HL-60/S4 treated with retinoic acid at 250 ng/mL for 4 days and 3 days (cell line): Measurements from ENCODE around the gene TEDC2.

ENCODE experiments used
- in situ Hi-C: fragments of 300-500 bp; cut with MboI; formaldehyde crosslinking; loops from 2 replicates; pipeline ENCODE4 v1.7.0; 2022; ENCODE audit warnings: low sequenced_read_pairs

Gene TEDC2

DNA sequence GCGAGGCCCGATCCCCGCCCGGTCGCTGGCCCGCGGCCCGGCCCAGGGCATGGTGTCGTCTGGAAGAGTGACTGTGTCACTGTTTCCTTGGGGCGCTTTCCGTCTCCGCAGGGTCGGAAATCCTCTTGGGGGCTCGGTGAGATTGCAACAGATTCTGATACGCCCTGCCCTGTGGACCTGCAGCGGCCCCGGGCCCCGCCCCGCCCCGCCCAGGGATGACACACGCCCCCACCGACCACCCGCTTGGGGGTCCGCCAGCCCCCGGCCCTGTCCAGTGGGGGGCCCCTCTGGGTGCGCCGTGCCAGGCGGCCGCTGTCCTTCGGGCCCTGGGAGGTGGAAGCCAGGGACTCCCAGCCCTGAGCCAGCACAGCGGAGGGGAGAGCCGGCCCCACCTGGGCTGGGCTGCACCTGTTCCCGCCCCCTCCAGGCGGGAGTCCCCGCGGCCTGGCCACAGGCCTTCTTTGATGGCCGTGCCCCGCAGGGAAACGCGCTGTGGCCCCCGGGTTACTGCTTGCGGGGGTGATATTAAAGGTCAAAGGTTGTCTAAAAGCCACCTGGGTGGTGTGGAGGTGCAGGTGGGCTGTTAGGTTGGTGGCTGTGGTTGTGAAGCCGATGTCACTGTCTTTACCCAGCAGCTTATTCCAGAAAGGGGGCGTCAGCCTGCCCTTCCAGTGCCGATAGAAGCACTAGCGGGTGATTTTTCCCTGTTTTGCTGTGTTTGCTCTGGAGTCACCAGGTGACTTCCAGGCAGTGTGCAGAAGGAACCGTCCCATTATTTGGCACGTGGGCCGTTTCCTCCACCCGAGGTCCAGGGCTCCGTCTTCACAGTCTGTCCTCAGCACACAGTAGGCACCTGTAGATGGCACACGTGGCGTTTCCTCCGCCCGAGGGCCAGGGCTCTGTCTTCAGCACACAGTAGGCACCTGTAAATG is 15.8 kb downstream of the TEDC2 start:
- in situ Hi-C loops, result loop anchor here (25.0 kb wide), 1 partner anchor 463 kb away; the partner anchor contains the start of genes NPW and ZNF598

DNA sequence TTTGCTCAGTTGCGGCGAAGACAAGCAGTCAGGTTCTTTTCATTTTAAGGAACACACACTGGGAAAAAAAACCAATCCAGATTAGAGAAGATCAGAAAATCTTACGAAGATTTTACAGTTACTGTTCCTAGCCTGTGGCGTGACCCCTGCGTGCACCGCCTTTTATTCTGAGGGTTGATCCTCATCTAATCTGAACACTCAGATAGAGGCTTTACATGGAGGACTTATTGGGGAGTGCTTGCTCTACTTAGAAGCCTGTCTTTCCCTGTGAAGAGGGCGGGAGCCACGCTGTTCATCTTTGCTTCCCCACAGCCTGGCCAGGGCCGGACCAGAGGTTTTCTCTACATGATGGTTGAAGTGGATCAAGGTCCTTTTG is 16.4 kb downstream of the TEDC2 start:
- in situ Hi-C loops, result loop anchor here (25.0 kb wide), 1 partner anchor 464 kb away; the partner anchor contains the start of genes NPW and ZNF598

DNA sequence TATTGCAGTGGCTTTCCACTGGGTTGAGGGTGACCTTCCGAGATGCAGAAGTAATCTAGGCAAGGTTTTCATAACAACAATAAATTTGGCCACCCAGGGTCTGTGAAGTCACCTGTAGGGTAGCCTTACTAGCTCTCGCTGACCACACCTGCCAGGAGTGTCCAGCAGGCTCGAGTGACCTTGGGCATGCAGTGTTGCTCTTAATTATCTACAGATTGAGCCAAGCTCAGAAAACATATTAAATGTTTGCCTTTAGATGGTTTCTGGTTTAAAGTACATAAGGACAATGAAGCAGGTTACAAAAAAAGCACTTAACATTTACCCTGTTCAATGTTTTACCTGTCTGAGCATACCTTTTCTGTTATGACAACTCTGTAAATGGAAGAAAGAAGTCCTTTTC is 16.8 kb downstream of the TEDC2 start:
- in situ Hi-C loops, result loop anchor here (25.0 kb wide), 1 partner anchor 464 kb away; the partner anchor contains the start of genes NPW and ZNF598

DNA sequence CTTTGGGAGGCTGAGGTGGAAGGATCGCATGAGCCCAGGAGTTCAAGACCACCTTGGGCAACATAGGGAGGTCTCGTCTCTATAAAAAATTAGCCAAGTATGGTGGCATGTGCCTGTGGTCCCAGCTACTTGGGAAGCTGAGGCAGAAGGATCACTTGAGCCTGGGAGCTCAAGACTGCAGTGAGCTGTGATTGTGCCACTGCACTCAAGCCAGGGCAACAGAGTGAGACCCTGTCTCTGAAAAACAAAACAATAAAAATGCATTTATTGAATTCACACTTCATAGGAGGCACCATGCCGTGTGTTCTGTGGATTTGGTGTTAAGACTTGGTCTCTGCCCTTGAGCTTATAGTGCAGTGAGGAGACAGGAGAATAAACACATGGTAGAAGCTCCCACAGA is 17.4 kb downstream of the TEDC2 start:
- in situ Hi-C loops, result loop anchor here (25.0 kb wide), 1 partner anchor 465 kb away; the partner anchor contains the start of genes NPW and ZNF598

DNA sequence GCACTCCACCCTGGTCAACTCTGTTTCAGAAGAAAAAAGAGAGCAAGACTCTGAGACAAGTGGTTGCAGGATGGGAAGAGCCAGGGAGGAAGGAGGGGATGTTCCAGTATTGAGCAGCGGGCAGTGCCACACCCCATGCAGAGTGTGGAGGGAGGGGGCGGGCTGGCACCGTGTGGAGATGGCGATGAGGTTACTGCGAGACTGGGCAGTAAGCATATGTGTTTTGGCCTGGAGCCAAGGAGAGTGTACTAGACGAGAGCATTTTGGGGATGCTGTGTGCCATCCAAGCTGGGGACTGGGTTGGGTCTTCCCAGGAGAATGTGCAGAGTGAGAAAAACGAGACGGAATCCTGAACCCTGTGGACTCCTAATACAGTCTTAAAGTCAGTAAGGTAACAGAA is 18.4 kb downstream of the TEDC2 start:
- in situ Hi-C loops, result loop anchor here (25.0 kb wide), 1 partner anchor 466 kb away; the partner anchor contains the start of genes NPW and ZNF598

DNA sequence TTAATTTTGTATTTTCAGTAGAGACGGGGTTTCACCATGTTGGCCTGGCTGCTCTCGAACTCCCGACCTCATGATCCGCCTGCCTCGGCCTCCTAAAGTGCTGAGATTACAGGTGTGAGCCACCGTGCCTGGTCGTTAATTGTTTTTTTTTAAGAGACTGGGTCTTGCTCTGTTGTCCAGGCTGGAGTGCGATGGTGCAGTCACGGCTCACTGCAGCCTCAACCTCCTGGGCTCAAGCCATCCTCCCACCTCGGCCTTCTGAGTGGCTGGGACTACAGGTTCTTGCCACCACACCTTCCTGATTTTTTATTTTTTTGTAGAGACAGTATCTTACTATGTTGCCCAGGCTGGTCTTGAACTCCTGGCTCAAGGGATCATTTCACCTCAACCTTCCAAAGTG is 20.1 kb downstream of the TEDC2 start:
- in situ Hi-C loops, result loop anchor here (10.0 to 25.0 kb wide), 2 partner anchors 55 to 468 kb away; partner anchors contain the start of genes CCNF, NPW and ZNF598

DNA sequence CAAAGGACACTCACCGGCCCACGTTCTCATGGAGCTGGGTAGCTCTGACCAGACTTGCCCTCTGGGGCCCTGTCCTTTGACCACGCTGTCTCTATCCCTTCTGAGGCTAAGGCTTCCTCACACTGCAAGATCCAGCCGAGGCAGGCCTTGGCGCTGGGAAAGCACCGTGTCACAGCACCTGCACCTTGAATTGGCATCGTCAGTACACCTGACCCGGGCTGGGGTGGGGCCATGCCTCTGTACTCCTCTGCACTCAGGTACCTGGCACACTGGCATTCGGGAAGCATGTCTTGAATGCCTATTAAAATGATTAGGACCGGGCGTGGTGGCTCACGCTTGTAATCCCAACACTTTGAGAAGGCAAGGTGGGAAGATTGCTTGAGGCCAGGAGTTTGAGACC is 21.0 kb downstream of the TEDC2 start:
- in situ Hi-C loops, result loop anchor here (10.0 to 25.0 kb wide), 2 partner anchors 56 to 469 kb away; partner anchors contain the start of genes CCNF, NPW and ZNF598

DNA sequence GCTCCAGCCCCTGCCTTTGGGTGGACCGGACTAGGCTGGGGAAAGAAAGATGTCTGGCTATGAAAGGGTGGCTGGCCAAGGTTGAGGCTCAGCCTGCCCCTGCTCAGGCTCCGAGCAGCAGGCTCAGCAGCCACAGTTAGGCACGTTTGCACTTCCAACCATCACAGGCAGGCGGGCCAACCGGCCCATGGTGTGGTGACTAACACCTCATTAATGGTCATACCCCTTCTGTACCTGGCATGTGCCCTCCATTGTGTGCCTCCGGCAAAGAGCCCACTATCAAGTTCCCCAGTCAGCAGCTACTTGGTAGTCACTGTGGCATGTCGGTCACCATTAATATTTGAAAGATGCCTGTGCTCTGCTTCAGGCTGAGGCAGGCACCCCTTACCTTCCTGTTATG is 21.8 kb downstream of the TEDC2 start:
- in situ Hi-C loops, result loop anchor here (10.0 to 25.0 kb wide), 2 partner anchors 57 to 469 kb away; partner anchors contain the start of genes CCNF, NPW and ZNF598

DNA sequence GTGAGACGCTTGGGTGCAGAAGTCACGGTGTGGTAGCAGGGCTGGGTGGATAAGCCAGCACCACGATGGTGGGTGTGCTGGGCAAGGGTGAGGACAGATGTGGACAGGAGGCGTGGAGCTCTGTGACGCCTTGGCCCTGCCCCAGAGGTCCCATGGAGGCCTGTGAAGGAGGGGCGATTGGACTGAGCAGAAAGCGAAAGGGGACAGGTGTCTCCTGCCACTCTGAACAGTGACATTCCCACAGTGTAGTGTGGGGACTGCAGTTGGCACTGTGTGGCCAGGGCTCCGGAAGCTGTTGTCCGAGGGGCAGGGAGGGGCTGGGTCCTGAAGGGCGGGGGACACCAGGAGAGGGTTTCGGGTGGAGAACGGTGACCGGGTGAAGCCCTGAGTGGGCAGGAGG is 22.3 kb downstream of the TEDC2 start:
- in situ Hi-C loops, result loop anchor here (10.0 to 25.0 kb wide), 2 partner anchors 57 to 470 kb away; partner anchors contain the start of genes CCNF, NPW and ZNF598

DNA sequence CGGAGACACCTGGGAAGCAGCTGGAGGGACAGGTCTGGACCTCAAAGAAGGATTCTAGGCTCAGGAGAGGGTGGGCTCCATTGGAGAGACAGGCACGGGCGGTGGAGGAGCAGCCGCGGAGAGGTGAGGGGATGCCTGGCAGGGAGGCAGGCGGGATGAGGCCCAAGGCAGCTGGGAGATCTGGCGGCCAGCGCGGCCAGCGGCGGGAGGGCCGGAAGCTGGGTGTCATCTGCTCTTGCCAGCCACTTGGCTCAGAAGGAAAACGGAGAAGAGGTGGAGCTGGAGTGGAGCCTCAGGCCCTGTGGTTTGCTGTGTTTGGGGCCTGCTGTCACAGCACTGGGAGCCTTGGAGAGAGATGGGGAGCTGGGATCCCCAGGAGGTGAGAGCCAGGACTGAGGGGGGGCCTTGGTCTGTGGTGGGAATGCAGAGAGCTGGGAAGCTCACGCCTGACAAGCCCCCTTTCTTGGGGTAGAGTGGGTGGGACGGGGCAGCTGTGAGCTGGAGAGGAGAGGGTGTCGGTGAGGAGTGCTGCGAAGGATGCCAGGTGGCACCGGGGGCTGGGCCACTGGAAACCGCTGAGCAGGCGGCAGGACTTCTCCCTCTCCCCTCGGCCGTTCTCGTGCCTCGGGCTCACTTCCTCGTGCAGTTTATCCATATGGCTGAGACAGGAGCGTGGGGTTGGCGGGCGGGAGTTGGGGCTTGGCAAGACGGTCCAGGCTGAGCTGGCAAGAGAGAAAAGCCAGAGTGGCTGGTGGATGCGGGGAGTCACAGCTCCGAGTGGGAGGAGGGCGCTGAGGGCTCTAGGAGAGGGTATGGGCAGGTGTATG is 23.0 kb downstream of the TEDC2 start:
- in situ Hi-C loops, result loop anchor here (10.0 to 25.0 kb wide), 2 partner anchors 58 to 471 kb away; partner anchors contain the start of genes CCNF, NPW and ZNF598

DNA sequence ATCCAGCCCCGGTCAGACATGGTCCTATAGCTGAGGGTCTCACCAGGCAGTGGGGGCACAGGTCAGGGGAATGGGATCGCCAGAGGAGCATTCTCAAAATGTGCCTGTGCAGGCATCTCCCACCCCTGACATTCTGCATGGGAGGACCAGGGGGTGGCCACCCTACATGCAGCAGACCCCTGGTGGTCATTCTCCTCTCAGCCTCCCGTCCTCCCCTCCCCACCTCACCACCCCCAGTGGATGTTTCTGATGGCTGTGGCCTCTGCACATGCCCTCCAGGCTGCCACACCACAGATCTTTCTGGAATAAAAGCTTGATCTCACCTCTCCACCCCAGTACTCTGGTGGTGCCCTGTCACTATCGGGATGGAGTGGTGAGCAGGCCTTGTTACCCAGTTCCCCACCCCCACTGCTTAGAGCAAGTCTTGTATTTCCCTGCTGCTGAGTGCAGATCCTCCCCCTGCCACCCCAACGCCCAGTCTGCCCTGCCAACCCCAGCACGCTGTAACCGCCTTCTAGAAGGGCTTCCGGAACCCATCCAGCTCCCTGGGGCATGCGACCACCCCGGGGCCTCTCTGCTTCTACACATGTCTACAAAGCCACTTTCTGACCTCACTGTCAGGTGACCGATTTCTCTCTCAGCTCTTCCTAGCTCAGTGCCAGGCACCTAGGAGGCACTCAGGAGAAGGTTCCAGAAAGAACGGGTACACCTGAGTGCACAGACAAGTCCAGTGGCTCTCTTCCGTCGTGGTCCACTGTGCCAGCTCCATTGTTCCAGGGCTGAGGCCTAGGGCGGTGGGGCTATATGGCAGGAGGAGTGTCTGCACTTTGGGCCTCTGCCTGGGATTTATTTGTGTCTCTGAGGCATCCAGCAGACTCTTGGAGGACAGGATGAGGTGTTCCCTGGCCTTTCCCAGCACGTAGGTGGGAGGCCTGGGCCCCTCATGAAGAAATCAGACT is 24.3 kb downstream of the TEDC2 start:
- in situ Hi-C loops, result loop anchor here (10.0 to 25.0 kb wide), 2 partner anchors 59 to 472 kb away; partner anchors contain the start of genes CCNF, NPW and ZNF598

DNA sequence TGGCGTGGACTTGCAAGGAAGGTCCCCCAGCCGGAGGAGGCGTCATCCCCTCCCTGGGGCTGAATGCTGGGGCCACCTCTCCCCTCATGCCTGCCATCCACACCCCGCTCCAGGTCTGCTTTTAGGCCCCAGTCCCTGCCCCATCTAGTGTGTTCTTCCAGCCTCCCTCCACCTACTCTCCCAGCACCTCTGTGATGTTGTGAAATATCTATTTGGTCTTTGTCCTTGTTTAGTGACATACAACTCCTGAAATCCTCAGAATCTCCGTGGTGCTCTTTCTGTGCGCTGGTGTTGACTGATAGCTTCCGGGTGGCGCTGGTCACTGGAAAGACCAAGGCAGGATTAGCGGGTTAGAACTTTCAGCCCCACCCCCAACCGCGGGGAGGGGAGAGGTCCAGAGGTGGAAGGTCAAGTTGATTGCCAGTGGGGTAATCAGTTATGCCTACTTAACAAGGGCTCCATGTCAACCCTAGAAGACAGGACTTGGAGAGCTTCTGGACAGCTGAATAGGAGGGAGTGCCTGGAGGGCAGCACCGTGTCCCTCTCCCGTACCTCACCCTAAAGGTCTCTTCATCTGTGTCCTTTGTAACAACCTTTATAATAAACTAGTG is 25.1 kb downstream of the TEDC2 start:
- in situ Hi-C loops, result loop anchor here (10.0 to 25.0 kb wide), 2 partner anchors 60 to 473 kb away; partner anchors contain the start of genes CCNF, NPW and ZNF598

DNA sequence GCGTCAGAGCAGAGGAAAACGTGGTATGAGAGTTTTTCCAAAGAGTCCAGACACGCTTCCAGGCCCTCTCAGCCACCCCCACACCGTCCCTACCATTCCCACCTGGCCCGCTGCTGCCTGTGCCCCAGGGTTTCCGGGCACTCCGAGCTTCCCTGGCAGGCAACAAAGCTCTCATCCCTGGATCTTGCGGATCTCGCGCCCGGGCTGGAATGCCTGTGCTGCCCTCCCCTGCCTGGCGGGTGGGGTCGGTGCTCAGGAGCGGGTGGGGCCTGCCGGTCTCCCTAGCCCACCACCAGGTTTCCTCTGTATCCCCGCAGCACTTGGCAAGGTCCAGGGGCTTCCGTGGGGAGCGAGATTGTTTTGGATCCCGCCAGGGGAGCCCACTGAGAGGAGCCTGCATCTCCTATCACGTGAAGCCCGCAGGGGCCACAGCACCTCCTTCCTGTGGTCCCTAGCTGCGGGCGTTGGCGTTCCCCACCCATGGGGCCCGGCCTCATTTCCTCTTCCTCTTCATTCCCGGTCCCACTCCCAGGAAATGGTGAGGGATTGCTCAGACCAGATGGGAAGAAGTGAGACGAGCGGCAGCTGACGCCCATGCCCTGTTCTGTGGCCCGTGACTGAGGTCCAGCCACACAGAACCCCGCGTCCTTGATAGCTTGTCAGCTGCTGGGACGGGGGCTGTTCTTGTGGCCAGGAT is 26.1 kb downstream of the TEDC2 start:
- in situ Hi-C loops, result loop anchor here (10.0 to 25.0 kb wide), 2 partner anchors 61 to 474 kb away; partner anchors contain the start of genes CCNF, NPW and ZNF598

DNA sequence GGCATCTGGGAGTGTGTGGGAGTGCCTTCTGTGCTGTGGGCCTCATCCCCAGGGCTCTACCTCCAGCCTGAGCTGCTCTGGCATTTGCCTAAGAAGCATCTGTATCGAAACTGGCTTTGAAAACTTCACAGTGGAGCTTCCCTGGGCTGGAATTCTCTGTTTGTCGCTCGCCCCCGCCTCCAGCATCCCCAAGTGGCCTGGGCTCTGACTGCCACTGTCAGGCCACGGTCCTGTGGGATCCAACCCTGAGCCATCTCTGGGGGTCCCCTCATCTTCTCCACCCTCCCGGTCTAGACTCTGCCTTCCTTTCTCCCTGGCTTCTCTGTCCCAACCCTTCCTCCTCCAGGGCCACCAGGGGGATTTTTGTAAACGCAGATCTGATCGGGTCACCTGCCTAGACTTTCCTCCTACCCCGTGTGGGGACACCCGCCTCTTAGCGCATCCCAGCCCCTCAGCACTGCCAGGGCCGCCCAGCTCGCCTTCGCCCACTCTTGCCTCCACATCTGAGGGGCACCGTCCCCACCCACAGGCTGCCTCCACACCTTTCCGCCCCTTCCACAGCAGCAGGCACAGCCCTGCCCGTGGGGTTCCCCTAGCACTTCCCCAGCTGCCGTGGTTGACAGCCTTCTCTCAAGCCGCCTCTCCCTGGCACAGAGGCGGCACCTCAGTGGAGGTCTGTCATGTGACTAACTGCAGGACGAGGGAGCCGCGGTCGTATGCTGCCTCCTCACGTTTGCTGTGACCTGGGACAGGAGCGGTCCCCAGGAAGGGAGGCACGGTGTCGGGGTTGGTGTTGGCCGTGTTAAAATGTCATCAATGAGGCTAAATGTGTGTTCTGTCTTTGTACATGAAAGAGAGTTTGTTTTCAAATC is 27.0 kb downstream of the TEDC2 start:
- in situ Hi-C loops, result loop anchor here (10.0 to 25.0 kb wide), 2 partner anchors 62 to 475 kb away; partner anchors contain the start of genes CCNF, NPW and ZNF598

DNA sequence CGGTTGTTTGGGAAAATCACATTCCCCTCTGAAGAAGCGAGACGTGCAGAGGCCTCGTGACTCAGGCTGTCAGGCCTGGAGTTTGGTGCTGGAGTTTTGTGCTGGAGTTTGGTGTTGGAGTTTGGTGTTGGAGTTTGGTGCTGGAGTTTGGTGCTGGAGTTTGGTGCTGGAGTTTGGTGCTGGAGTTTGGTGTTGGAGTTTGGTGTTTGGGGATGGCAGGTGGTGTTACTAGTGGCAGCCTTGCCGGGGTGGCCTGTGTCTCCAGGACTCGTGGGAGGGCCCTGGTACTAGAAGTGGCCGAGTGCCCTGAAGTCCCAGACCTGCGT is 27.6 kb downstream of the TEDC2 start:
- in situ Hi-C loops, result loop anchor here (10.0 to 25.0 kb wide), 2 partner anchors 63 to 475 kb away; partner anchors contain the start of genes CCNF, NPW and ZNF598

DNA sequence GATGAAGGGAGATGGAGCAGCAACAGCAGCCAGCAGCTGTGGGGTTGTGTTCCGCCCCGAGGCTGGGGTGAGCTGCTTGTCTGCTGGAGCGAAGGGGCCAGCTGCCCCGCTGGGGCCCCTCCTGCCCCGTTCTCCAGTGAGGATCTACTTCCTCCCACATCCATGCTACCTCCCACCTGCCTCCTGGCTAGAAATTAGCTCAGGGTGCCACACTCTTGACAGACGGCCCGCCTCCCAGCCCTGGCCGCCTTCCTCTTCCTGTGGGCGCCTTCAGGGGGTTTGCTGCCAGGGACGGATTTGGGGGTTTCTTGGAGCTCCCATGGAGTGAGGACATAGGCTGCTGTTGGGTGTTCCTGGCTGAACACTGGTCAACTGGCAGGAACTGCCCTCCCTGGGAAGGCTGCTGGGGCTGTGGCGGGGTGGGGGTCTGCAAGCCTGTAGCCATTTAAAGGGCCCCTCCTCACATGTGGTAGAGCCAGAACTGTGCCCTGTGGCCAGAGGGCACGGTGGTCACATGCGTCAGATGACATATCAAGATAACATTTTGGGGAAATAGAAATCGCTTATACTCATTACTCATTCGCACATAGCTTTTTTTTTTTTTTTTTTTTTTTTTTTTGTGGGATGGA is 28.1 kb downstream of the TEDC2 start:
- in situ Hi-C loops, result loop anchor here (10.0 to 25.0 kb wide), 2 partner anchors 63 to 476 kb away; partner anchors contain the start of genes CCNF, NPW and ZNF598

DNA sequence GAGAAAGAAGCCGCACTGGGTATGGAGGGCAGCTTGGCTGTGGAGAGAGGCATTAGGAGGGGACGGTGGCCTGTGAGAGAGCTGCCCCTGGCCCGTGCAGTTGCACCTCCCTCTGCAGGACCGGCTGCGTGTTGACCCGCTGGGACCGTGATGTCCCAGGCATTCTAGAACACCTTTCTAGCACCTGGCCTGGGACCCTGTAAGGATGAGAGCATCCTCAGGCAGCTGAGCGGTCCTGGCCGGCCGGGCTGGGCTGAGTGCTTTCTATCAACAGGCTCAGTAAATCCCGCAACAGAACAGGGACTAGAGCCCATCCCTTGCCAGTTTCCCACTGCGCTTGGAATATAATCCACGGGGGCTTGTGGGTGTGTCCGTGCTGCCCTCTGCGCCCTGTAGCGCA is 29.7 kb downstream of the TEDC2 start:
- in situ Hi-C loops, result loop anchor here (10.0 to 25.0 kb wide), 2 partner anchors 65 to 477 kb away; partner anchors contain the start of genes CCNF, NPW and ZNF598
